Cardiac muscle cell (in vitro differentiated cells and primary cell): ENCODE results near the gene C20orf173. TPM values are rescaled to one million over a fixed set of nuclear protein-coding genes. Genes with fewer than 3 reads are reported as not detected.
"Not testable (repeated sequence)": the region's sequence is repeated elsewhere in the genome, so short reads cannot be mapped to it uniquely, and the experiment has no call there.

Experiments
- DNase-seq, 2 donors: peaks; one replicate each; pipeline versions ENCODE4 v3.0.0 to v3.0.0-alpha.2; 2010 to 2017; ENCODE audit warnings: low read depth in 1 of 2, low spot score in 1 of 2
- H3K27ac ChIP-seq: fragments of 200-600 bp; sonication (generic); 2 replicates; pipeline ENCODE4 v1.5.1; 2016
- H3K27me3 ChIP-seq: fragments of 200-600 bp; sonication (generic); 2 replicates; pipeline ENCODE4 v1.6.0; 2016; ENCODE audit warnings: control low read depth
- H3K36me3 ChIP-seq: fragments of 200-600 bp; sonication (generic); 2 replicates; pipeline ENCODE4 v1.5.1; 2016; ENCODE audit warnings: control low read depth
- H3K4me1 ChIP-seq: fragments of 200-600 bp; sonication (generic); 2 replicates; pipeline ENCODE4 v1.8.1; 2017; ENCODE audit warnings: low read depth, mild to moderate bottlenecking, mixed run types
- H3K4me3 ChIP-seq: fragments of 200-600 bp; sonication (generic); 2 replicates; pipeline ENCODE4 v1.5.1; 2016; ENCODE audit warnings: mild to moderate bottlenecking
- H3K9me3 ChIP-seq: fragments of 200-600 bp; sonication (generic); 2 replicates; pipeline ENCODE4 v1.5.1; 2017; ENCODE audit warnings: low read depth, mild to moderate bottlenecking, control low read depth
- CTCF ChIP-seq: IDR thresholded peaks from 2 replicates; pipeline ENCODE4 v1.5.1; 2012; ENCODE audit warnings: low read depth, mild to moderate bottlenecking, low read length
- polyA plus RNA-seq: library from polyadenylated mRNA; unstranded; fragments of >200 nt; fragmentation: Nextera tagmentation; extraction: Ambion mirVana; gene quantifications from 2 replicates; pipeline ENCODE4 v1.2.1, GENCODE V29; 2016
- total RNA-seq: library from RNA; depleted of rRNA; stranded (reverse); fragments of >200 nt; gene quantifications from 2 replicates; pipeline ENCODE4 v1.2.3, GENCODE V29; 2016

The C20orf173 gene
- total and polyA plus RNA-seq, 2 experiments from 2014 or later = not detected

- Histone ChIP-seq H3K4me1 (peaks cover 10% of the 10 kb centered on the region), H3K36me3 (no peaks in the 10 kb centered on the region), H3K4me3 (peak overlapping the region; percentile 43), H3K9me3 (no peaks in the 10 kb centered on the region), H3K27me3 (no peaks in the 10 kb centered on the region), H3K27ac (peak overlapping the region; percentile 24)
- peak; percentile 47 to 96 for DNase-seq
- TF ChIP-seq CTCF = no peak
Observed at GRCh38 chr20:35539756-35540212, 10.3 kb upstream of the C20orf173 start.

GRCh38 chr20:35527122-35527769 is 2.2 kb downstream of the C20orf173 start:
- Histone ChIP-seq H3K27ac (no peak overlapping the region), H3K36me3 (no peaks in the 10 kb centered on the region), H3K4me3 (no peak overlapping the region), H3K9me3 (no peaks in the 10 kb centered on the region), H3K27me3 (no peaks in the 10 kb centered on the region), H3K4me1 (no peaks in the 10 kb centered on the region)
- DNase-seq = peak in 1 of 2 donors; percentile 25
- no peak for TF ChIP-seq CTCF

- DNase-seq = no peak
- Histone ChIP-seq H3K4me1 (no peaks in the 10 kb centered on the region), H3K9me3 (no peaks in the 10 kb centered on the region), H3K4me3 (no peak overlapping the region), H3K27me3 (no peaks in the 10 kb centered on the region), H3K27ac (no peak overlapping the region), H3K36me3 (no peaks in the 10 kb centered on the region)
- TF ChIP-seq CTCF = no peak
Observed at GRCh38 chr20:35525639-35526038, 3.8 kb downstream of the C20orf173 start.

- Histone ChIP-seq H3K27ac (no peak overlapping the region), H3K4me1 (no peaks in the 10 kb centered on the region), H3K27me3 (no peaks in the 10 kb centered on the region), H3K9me3 (no peaks in the 10 kb centered on the region), H3K4me3 (no peak overlapping the region), H3K36me3 (no peaks in the 10 kb centered on the region)
- peak; percentile 63 for TF ChIP-seq CTCF
- DNase-seq = no peak
Observed at GRCh38 chr20:35523298-35523888, 6.1 kb downstream of the C20orf173 start.

- Histone ChIP-seq H3K9me3 (no peaks in the 10 kb centered on the region), H3K36me3 (no peaks in the 10 kb centered on the region), H3K27me3 (no peaks in the 10 kb centered on the region), H3K27ac (no peak overlapping the region), H3K4me3 (no peak overlapping the region), H3K4me1 (no peaks in the 10 kb centered on the region)
- no peak for DNase-seq
- TF ChIP-seq CTCF = no peak
Observed at GRCh38 chr20:35518955-35519354, 10.5 kb downstream of the C20orf173 start.

- DNase-seq, H3K27me3 ChIP-seq, H3K9me3 ChIP-seq, H3K4me3 ChIP-seq, H3K36me3 ChIP-seq, H3K4me1 ChIP-seq, H3K27ac ChIP-seq: not testable (repeated sequence)
Observed at GRCh38 chr20:35517767-35518166, 11.7 kb downstream of the C20orf173 start.
